ENCODE data around the gene PIN1. TPM values are rescaled to one million over a fixed set of nuclear protein-coding genes. Genes with fewer than 3 reads are reported as not detected.

PIN1 gene
- total RNA-seq, 2 experiments from 2014 or later: 114 to 117 TPM

GRCh38 chr19:9793071-9793591 is 42.0 kb upstream of the PIN1 start:
- Mint-ChIP-seq H3K4me1 (ENCODE audit: low read depth) (peaks cover 28% of the 10 kb centered on the region), H3K27me3 (ENCODE audit: low read depth) (no peaks in the 10 kb centered on the region), H3K36me3 (ENCODE audit: low read depth) (peaks cover 4% of the 10 kb centered on the region), H3K4me3 (peak overlapping the region; percentile 77), H3K9me3 (ENCODE audit: insufficient read depth) (no peaks in the 10 kb centered on the region), H3K27ac (peak overlapping the region; percentile 90)
- ATAC-seq (peak; percentile 17), DNase-seq (peak; percentile 78)
- CTCF ChIA-PET: interaction anchor here (1.5 to 1.6 kb wide), 2 partner anchors 168 to 206 kb away, joined by 4 to 8 read pairs; no protein-coding TSS in a partner anchor
- POLR2A ChIA-PET: interaction anchor here (1.3 to 1.5 kb wide), 3 partner anchors 25 to 208 kb away, joined by 3 to 6 read pairs (median 5); partner anchors contain the start of genes FBXL12 and ZNF846

GRCh38 chr19:9796113-9796773 is 38.9 kb upstream of the PIN1 start:
- Mint-ChIP-seq H3K36me3 (ENCODE audit: low read depth) (peaks cover 4% of the 10 kb centered on the region), H3K4me1 (ENCODE audit: low read depth) (peaks cover 32% of the 10 kb centered on the region), H3K9me3 (ENCODE audit: insufficient read depth) (no peaks in the 10 kb centered on the region), H3K4me3 (no peak overlapping the region), H3K27me3 (ENCODE audit: low read depth) (no peaks in the 10 kb centered on the region), H3K27ac (peak overlapping the region; percentile 66)
- DNase-seq: peak; percentile 93
- ATAC-seq: peak; percentile 47
- ChIA-PET POLR2A (no interaction called here), CTCF (interaction anchor here (0.6 to 1.5 kb wide), 12 partner anchors 10 to 589 kb away, joined by 3 to 15 read pairs (median 5); partner anchors contain the start of gene ZNF846)

GRCh38 chr19:9797871-9798270 is 37.2 kb upstream of the PIN1 start:
- no peak overlapping the region for H3K27ac Mint-ChIP-seq
- ChIA-PET CTCF (interaction anchor here (0.7 to 2.5 kb wide), 2 partner anchors 9 to 172 kb away, joined by 3 to 9 read pairs; no protein-coding TSS in a partner anchor), POLR2A (interaction anchor here (1.4 kb wide), 1 partner anchor 20 kb away, joined by 4 read pairs; no protein-coding TSS in a partner anchor)
- no peaks in the 10 kb centered on the region for H3K9me3 Mint-ChIP-seq (ENCODE audit: insufficient read depth)
- DNase-seq (no peak), ATAC-seq (no peak)
- H3K4me1 Mint-ChIP-seq (ENCODE audit: low read depth): peaks cover 30% of the 10 kb centered on the region
- no peak overlapping the region for H3K4me3 Mint-ChIP-seq
- H3K36me3 Mint-ChIP-seq (ENCODE audit: low read depth): peaks cover 4% of the 10 kb centered on the region
- H3K27me3 Mint-ChIP-seq (ENCODE audit: low read depth): no peaks in the 10 kb centered on the region

GRCh38 chr19:9799162-9799561 is 36.0 kb upstream of the PIN1 start:
- Mint-ChIP-seq H3K27me3 (ENCODE audit: low read depth) (no peaks in the 10 kb centered on the region), H3K27ac (peak overlapping the region; percentile 41), H3K4me1 (ENCODE audit: low read depth) (peaks cover 23% of the 10 kb centered on the region), H3K36me3 (ENCODE audit: low read depth) (no peaks in the 10 kb centered on the region), H3K9me3 (ENCODE audit: insufficient read depth) (no peaks in the 10 kb centered on the region), H3K4me3 (no peak overlapping the region)
- DNase-seq (no peak), ATAC-seq (no peak)
- ChIA-PET POLR2A (interaction anchor here (0.5 to 1.4 kb wide), 4 partner anchors 19 to 481 kb away, joined by 3 to 4 read pairs (median 3); partner anchors contain the start of gene ZNF561), CTCF (interaction anchor here (1.0 to 2.5 kb wide), 3 partner anchors 8 to 172 kb away, joined by 3 to 9 read pairs (median 3); no protein-coding TSS in a partner anchor)

GRCh38 chr19:9801976-9802375 is 33.1 kb upstream of the PIN1 start:
- DNase-seq (no peak), ATAC-seq (no peak)
- ChIA-PET POLR2A (no interaction called here), CTCF (no interaction called here)
- Mint-ChIP-seq H3K36me3 (ENCODE audit: low read depth) (peaks cover 3% of the 10 kb centered on the region), H3K9me3 (ENCODE audit: insufficient read depth) (no peaks in the 10 kb centered on the region), H3K4me1 (ENCODE audit: low read depth) (peaks cover 13% of the 10 kb centered on the region), H3K4me3 (no peak overlapping the region), H3K27ac (no peak overlapping the region), H3K27me3 (ENCODE audit: low read depth) (no peaks in the 10 kb centered on the region)

GRCh38 chr19:9806803-9807202 is 28.3 kb upstream of the PIN1 start:
- no peak overlapping the region for H3K27ac Mint-ChIP-seq
- ChIA-PET CTCF (interaction anchor here (1.0 to 3.1 kb wide), 4 partner anchors 9 to 181 kb away, joined by 4 to 9 read pairs (median 6); no protein-coding TSS in a partner anchor), POLR2A (interaction anchor here (1.4 to 1.7 kb wide), 2 partner anchors 12 to 21 kb away, joined by 4 to 5 read pairs; partner anchors contain the start of genes FBXL12 and UBL5)
- H3K9me3 Mint-ChIP-seq (ENCODE audit: insufficient read depth): no peaks in the 10 kb centered on the region
- H3K4me1 Mint-ChIP-seq (ENCODE audit: low read depth): peaks cover 13% of the 10 kb centered on the region
- no peak for DNase-seq
- no peak overlapping the region for H3K4me3 Mint-ChIP-seq
- peaks cover 27% of the 10 kb centered on the region for H3K36me3 Mint-ChIP-seq (ENCODE audit: low read depth)
- no peaks in the 10 kb centered on the region for H3K27me3 Mint-ChIP-seq (ENCODE audit: low read depth)
- ATAC-seq: no peak

GRCh38 chr19:9808855-9809824 is 26.0 kb upstream of the PIN1 start:
- Mint-ChIP-seq H3K9me3 (ENCODE audit: insufficient read depth) (no peaks in the 10 kb centered on the region), H3K27me3 (ENCODE audit: low read depth) (no peaks in the 10 kb centered on the region), H3K4me3 (no peak overlapping the region), H3K4me1 (ENCODE audit: low read depth) (peaks cover 16% of the 10 kb centered on the region), H3K36me3 (ENCODE audit: low read depth) (peaks cover 38% of the 10 kb centered on the region), H3K27ac (peak overlapping the region; percentile 56)
- ChIA-PET CTCF (no interaction called here), POLR2A (no interaction called here)
- DNase-seq (peak; percentile 37), ATAC-seq (peak; percentile 64)

GRCh38 chr19:9811139-9811538 is 24.0 kb upstream of the PIN1 start:
- Mint-ChIP-seq H3K36me3 (ENCODE audit: low read depth) (peaks cover 53% of the 10 kb centered on the region), H3K9me3 (ENCODE audit: insufficient read depth) (peaks cover 6% of the 10 kb centered on the region), H3K27me3 (ENCODE audit: low read depth) (no peaks in the 10 kb centered on the region), H3K27ac (no peak overlapping the region), H3K4me3 (no peak overlapping the region), H3K4me1 (ENCODE audit: low read depth) (peaks cover 19% of the 10 kb centered on the region)
- ChIA-PET CTCF (no interaction called here), POLR2A (no interaction called here)
- DNase-seq: no peak
- ATAC-seq: no peak

GRCh38 chr19:9818175-9818733 is 16.9 kb upstream of the PIN1 start:
- ChIA-PET CTCF (no interaction called here), POLR2A (interaction anchor here (0.6 to 2.0 kb wide), 8 partner anchors 9 to 1853 kb away, joined by 3 to 17 read pairs (median 4); partner anchors contain the start of genes UBL5 and ZNF266)
- peak overlapping the region; percentile 97 for H3K27ac Mint-ChIP-seq
- H3K27me3 Mint-ChIP-seq (ENCODE audit: low read depth): no peaks in the 10 kb centered on the region
- DNase-seq: no peak
- peaks cover 14% of the 10 kb centered on the region for H3K9me3 Mint-ChIP-seq (ENCODE audit: insufficient read depth)
- ATAC-seq: no peak
- peaks cover 43% of the 10 kb centered on the region for H3K36me3 Mint-ChIP-seq (ENCODE audit: low read depth)
- H3K4me1 Mint-ChIP-seq (ENCODE audit: low read depth): peaks cover 36% of the 10 kb centered on the region
- H3K4me3 Mint-ChIP-seq: peak overlapping the region; percentile 92

- H3K27ac Mint-ChIP-seq: peak within 1 kb of the TSS; percentile 97
- ATAC-seq (peak; percentile 92), DNase-seq (peak; percentile 100)
- H3K36me3 Mint-ChIP-seq (ENCODE audit: low read depth): peaks cover 43% of the 10 kb centered on the region
- H3K4me1 Mint-ChIP-seq (ENCODE audit: low read depth): peaks cover 37% of the 10 kb centered on the region
- ChIA-PET CTCF (no interaction called here), POLR2A (interaction anchor here (0.6 to 2.0 kb wide), 11 partner anchors 8 to 1853 kb away, joined by 3 to 17 read pairs (median 4); partner anchors contain the start of genes PIN1, UBL5, ZNF266 and ZNF846)
- peaks cover 14% of the 10 kb centered on the region for H3K9me3 Mint-ChIP-seq (ENCODE audit: insufficient read depth)
- H3K4me3 Mint-ChIP-seq: peak within 1 kb of the TSS; percentile 92
- no peaks in the 10 kb centered on the region for H3K27me3 Mint-ChIP-seq (ENCODE audit: low read depth)
Observed at GRCh38 chr19:9818734-9819595, 16.2 kb upstream of the PIN1 start, which contains the start of gene FBXL12. Gene FBXL12, minus strand, starts transcription at chr19:9819079. Its CDS starts 266 bp downstream, at chr19:9818813.

All from activated CD8-positive, alpha-beta T cell treated with anti-CD3 and anti-CD28 coated beads, Interleukin-2, amount 10 ng/mL, durations not matched to agents 7 days and 5 days (primary cell).